ENCODE results near the gene KIF15. TPM values are rescaled to one million over a fixed set of nuclear protein-coding genes. Genes with fewer than 3 reads are reported as not detected.

The KIF15 gene
- total and polyA plus RNA-seq, 10 donors, result 0.74 to 5.2 (median 3.1) TPM

DNA sequence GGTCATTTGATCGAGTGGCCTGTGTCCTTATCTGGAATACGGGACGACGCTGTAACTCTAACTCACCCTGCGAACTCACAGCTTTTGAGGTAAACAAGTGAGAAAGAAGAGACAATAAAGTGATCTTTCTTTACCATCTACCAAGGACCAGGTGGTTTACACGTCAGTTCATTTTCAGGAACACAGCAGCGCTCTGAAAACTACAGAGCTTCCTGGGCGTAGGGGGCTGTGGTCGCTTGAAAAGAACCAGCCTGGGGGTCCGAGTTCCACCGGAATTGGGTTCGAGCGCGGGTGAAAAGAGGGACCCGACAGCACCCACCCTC lies 532 bp upstream of the KIF15 start:
- intact Hi-C loops (cut with DNase I; ENCODE audit: low total_unique reads), result no loop called here
- peak overlapping the region; percentile 68 to 94 (median 74) for H3K4me3 ChIP-seq

DNA sequence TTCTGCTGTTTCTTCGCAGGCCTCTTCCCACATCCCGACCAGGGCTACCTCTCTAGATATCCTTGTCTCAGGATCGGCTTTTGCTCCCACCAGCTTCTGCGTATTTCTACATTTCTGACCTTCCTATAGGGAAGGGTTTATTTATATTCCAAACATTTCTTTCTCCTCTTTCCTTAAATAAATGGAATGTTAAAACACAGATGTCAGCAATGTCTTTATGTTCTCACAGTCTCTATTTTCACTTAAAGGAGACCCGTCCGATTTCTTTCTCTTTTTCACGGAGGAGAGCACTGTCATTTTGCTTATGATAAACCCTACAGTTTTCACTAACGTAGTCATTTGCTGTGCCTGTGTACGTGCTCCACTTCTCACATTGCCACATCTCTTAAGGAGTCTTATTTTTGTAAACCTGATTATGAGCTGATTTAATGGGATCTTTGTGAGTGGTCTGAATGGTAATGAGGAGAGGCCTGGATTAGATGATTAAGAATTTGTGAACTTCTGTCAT lies 630 bp downstream of the KIF15 start:
- H3K27me3 ChIP-seq (replicated peaks in 1 of 7), result no peaks in the 10 kb centered on the region
- no peak for TF ChIP-seq POLR2AphosphoS5 (IDR thresholded peaks at IDR 0.05)
- TF ChIP-seq POLR2A (IDR thresholded peaks at IDR 0.05), result no peak
- TF ChIP-seq CTCF (IDR thresholded peaks at IDR 0.05 in 8 of 11, conservative IDR thresholded peaks at IDR 0.05 in 3 of 11), result no peak
- peaks cover 0 to 32% (median 4%) of the 10 kb centered on the region in 6 donors for H3K36me3 ChIP-seq
- peak overlapping the region; percentile 68 to 94 (median 74) for H3K4me3 ChIP-seq
- DNase-seq, result no peak
- peaks cover 8 to 26% (median 21%) of the 10 kb centered on the region in 6 donors for H3K4me1 ChIP-seq
- peak overlapping the region in 2 of 8 donors; percentile 86 to 89 for H3K27ac ChIP-seq
- 1 to 3% (median 3%) methylated on average over 9 of the region's 9 CpGs for WGBS, 5 donors
- peaks cover 0 to 33% (median 20%) of the 10 kb centered on the region in 8 donors for H3K9me3 ChIP-seq
- intact Hi-C loops (cut with DNase I; ENCODE audit: low total_unique reads), result no loop called here

More for the DNA sequence above, 532 bp upstream of the KIF15 start:
- H3K27me3 ChIP-seq (replicated peaks in 1 of 7), result no peaks in the 10 kb centered on the region
- DNase-seq, result no peak
- H3K4me1 ChIP-seq, result peaks cover 8 to 26% (median 21%) of the 10 kb centered on the region in 6 donors
- WGBS, 5 donors, result 2 to 4% (median 3%) methylated on average over 12 to 15 of the region's 15 CpGs
- TF ChIP-seq POLR2AphosphoS5 (IDR thresholded peaks at IDR 0.05), result no peak
- TF ChIP-seq CTCF (IDR thresholded peaks at IDR 0.05 in 8 of 11, conservative IDR thresholded peaks at IDR 0.05 in 3 of 11), result no peak
- no peak for TF ChIP-seq POLR2A (IDR thresholded peaks at IDR 0.05)
- peaks cover 0 to 40% (median 25%) of the 10 kb centered on the region in 8 donors for H3K9me3 ChIP-seq
- H3K36me3 ChIP-seq, result peaks cover 0 to 37% (median 4%) of the 10 kb centered on the region in 6 donors
- peak overlapping the region; percentile 63 to 90 (median 84) for H3K27ac ChIP-seq

GRCh38 chr3:44762690-44763089 lies 1.1 kb downstream of the KIF15 start:
- peaks cover 0 to 31% (median 18%) of the 10 kb centered on the region in 8 donors for H3K9me3 ChIP-seq
- 46 to 55% (median 51%) methylated on average over 5 of the region's 5 CpGs for WGBS, 5 donors
- peaks cover 0 to 27% (median 4%) of the 10 kb centered on the region in 6 donors for H3K36me3 ChIP-seq
- intact Hi-C loops (cut with DNase I; ENCODE audit: low total_unique reads), result no loop called here
- H3K27ac ChIP-seq, result no peak overlapping the region
- DNase-seq, result no peak
- H3K4me1 ChIP-seq, result peaks cover 8 to 26% (median 21%) of the 10 kb centered on the region in 6 donors
- no peak for TF ChIP-seq POLR2A (IDR thresholded peaks at IDR 0.05)
- no peak for TF ChIP-seq CTCF (IDR thresholded peaks at IDR 0.05 in 8 of 11, conservative IDR thresholded peaks at IDR 0.05 in 3 of 11)
- TF ChIP-seq POLR2AphosphoS5 (IDR thresholded peaks at IDR 0.05), result no peak
- H3K27me3 ChIP-seq (replicated peaks in 1 of 7), result no peaks in the 10 kb centered on the region
- peak overlapping the region in 3 of 8 donors; percentile 79 to 94 (median 82) for H3K4me3 ChIP-seq

GRCh38 chr3:44764248-44764647 lies 2.7 kb downstream of the KIF15 start:
- intact Hi-C loops (cut with DNase I; ENCODE audit: low total_unique reads), result no loop called here

More at GRCh38 chr3:44764248-44764647, 2.7 kb downstream of the KIF15 start:
- no peak for DNase-seq
- H3K27me3 ChIP-seq (replicated peaks in 1 of 7), result no peaks in the 10 kb centered on the region
- H3K4me3 ChIP-seq, result no peak overlapping the region
- H3K4me1 ChIP-seq, result peaks cover 8 to 26% (median 21%) of the 10 kb centered on the region in 6 donors
- H3K27ac ChIP-seq, result no peak overlapping the region
- H3K36me3 ChIP-seq, result peaks cover 0 to 11% (median 0%) of the 10 kb centered on the region in 6 donors
- peaks cover 0 to 17% (median 3%) of the 10 kb centered on the region in 8 donors for H3K9me3 ChIP-seq
- TF ChIP-seq POLR2AphosphoS5 (IDR thresholded peaks at IDR 0.05) (no peak), CTCF (IDR thresholded peaks at IDR 0.05 in 8 of 11, conservative IDR thresholded peaks at IDR 0.05 in 3 of 11) (no peak), POLR2A (IDR thresholded peaks at IDR 0.05) (no peak)
